Measurements from ENCODE around the gene MTMR10.

Gene MTMR10

DNA sequence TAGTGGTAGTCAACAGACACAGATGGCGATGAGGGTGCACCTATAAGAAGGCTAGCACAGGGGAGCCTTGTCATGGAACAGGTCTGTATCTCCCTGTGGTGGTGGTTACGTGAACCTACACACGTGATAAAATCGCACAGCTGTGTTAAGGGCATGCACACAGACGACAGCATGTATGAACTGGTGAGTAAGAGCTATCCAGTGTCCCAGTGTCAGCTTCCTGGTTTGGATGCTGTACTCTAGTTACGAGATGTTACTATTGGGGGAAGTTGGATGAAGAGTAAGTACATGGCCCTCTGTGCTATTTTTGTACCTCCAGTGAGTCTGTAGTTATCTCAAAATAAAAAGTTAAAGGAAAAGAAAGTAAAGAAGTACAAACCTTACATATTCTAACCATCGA lies 38.2 kb downstream of the MTMR10 start:
- TF ChIP-seq POLR2AphosphoS5 (IDR thresholded peaks at IDR 0.05; ENCODE audit: low read depth) (no peak), GABPA (IDR thresholded peaks at IDR 0.05; ENCODE audit: low read depth) (no peak), SPI1 (IDR thresholded peaks at IDR 0.05; ENCODE audit: borderline replicate concordance, low read depth) (no peak)
- TF ChIP-seq, protein P1, sequence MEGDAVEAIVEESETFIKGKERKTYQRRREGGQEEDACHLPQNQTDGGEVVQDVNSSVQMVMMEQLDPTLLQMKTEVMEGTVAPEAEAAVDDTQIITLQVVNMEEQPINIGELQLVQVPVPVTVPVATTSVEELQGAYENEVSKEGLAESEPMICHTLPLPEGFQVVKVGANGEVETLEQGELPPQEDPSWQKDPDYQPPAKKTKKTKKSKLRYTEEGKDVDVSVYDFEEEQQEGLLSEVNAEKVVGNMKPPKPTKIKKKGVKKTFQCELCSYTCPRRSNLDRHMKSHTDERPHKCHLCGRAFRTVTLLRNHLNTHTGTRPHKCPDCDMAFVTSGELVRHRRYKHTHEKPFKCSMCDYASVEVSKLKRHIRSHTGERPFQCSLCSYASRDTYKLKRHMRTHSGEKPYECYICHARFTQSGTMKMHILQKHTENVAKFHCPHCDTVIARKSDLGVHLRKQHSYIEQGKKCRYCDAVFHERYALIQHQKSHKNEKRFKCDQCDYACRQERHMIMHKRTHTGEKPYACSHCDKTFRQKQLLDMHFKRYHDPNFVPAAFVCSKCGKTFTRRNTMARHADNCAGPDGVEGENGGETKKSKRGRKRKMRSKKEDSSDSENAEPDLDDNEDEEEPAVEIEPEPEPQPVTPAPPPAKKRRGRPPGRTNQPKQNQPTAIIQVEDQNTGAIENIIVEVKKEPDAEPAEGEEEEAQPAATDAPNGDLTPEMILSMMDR (IDR thresholded peaks at IDR 0.05; ENCODE audit: insufficient read depth, low read length), result no peak
- TF ChIP-seq, protein P2, sequence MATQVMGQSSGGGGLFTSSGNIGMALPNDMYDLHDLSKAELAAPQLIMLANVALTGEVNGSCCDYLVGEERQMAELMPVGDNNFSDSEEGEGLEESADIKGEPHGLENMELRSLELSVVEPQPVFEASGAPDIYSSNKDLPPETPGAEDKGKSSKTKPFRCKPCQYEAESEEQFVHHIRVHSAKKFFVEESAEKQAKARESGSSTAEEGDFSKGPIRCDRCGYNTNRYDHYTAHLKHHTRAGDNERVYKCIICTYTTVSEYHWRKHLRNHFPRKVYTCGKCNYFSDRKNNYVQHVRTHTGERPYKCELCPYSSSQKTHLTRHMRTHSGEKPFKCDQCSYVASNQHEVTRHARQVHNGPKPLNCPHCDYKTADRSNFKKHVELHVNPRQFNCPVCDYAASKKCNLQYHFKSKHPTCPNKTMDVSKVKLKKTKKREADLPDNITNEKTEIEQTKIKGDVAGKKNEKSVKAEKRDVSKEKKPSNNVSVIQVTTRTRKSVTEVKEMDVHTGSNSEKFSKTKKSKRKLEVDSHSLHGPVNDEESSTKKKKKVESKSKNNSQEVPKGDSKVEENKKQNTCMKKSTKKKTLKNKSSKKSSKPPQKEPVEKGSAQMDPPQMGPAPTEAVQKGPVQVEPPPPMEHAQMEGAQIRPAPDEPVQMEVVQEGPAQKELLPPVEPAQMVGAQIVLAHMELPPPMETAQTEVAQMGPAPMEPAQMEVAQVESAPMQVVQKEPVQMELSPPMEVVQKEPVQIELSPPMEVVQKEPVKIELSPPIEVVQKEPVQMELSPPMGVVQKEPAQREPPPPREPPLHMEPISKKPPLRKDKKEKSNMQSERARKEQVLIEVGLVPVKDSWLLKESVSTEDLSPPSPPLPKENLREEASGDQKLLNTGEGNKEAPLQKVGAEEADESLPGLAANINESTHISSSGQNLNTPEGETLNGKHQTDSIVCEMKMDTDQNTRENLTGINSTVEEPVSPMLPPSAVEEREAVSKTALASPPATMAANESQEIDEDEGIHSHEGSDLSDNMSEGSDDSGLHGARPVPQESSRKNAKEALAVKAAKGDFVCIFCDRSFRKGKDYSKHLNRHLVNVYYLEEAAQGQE (IDR thresholded peaks at IDR 0.05; ENCODE audit: insufficient replicate concordance, low read depth), result no peak
- H3K27me3 ChIP-seq (ENCODE audit: insufficient read depth, poor library complexity, severe bottlenecking), result no peaks in the 10 kb centered on the region
- no peak overlapping the region for H3K27ac ChIP-seq (replicated peaks)
- no peak for DNase-seq (ENCODE audit: low read depth in 1 of 2, low spot score in 1 of 2)
- H3K4me3 ChIP-seq (replicated peaks; ENCODE audit: insufficient read depth, low read length), result no peak overlapping the region

DNA sequence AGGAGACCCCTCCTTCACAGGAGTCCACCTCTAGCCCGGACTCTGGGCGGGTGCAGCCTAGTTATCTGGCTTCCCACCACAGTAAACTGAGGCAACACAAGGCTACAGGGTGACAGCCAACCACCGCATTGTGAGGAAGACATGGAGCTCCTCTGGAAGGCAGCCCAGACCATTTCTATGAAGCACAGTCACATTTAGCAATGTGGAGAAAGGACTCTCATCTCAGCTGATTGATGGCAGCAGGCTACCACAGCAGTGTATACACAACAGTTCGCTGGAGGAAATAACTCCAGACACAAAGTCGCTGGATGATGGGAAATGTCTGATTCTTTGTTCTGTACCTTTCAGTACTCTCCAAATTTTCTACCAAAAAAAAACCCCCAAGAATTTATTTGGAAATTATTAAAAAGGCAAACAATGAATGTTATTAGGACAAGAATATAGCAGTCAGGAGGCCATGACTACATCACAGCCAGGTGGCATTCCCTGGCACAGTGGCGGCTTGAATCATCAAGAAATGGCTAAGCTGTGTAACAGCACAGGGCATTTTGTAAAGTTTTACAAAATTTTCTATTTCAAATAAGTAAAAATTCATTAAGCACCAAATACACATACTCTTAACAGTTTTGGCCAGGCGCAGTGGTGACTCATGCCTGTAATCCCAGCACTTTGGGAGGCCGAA lies 47.6 kb downstream of the MTMR10 start:
- H3K27me3 ChIP-seq (ENCODE audit: insufficient read depth, poor library complexity, severe bottlenecking), result no peaks in the 10 kb centered on the region
- no peak overlapping the region for H3K27ac ChIP-seq (replicated peaks)
- DNase-seq (ENCODE audit: low read depth in 1 of 2, low spot score in 1 of 2), result no peak
- no peak overlapping the region for H3K4me3 ChIP-seq (replicated peaks; ENCODE audit: insufficient read depth, low read length)
- TF ChIP-seq POLR2AphosphoS5 (IDR thresholded peaks at IDR 0.05; ENCODE audit: low read depth) (no peak), SPI1 (IDR thresholded peaks at IDR 0.05; ENCODE audit: borderline replicate concordance, low read depth) (no peak), GABPA (IDR thresholded peaks at IDR 0.05; ENCODE audit: low read depth) (no peak)
- TF ChIP-seq, protein P2 (IDR thresholded peaks at IDR 0.05; ENCODE audit: insufficient replicate concordance, low read depth), result no peak
- TF ChIP-seq, protein P1 (IDR thresholded peaks at IDR 0.05; ENCODE audit: insufficient read depth, low read length), result no peak

DNA sequence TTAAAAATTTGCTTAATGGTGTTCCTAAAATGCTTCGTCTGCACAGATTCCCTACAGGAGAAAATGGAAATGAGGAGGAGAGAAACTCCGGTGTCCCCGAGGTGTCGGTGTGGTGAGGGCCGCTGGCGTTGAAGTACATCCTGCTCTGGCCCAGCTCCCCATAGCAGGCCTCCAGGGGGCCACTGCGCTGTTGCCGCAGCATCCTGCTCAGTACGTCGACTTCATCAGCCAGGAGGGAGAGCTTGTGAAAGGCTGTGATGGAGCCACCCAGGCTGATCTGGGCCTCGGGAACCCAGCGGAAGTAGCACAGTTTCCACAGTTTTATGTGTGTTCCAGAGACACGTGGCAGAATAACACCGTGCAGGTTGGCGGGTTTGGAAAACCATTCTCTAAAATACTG lies 49.9 kb downstream of the MTMR10 start:
- no peaks in the 10 kb centered on the region for H3K27me3 ChIP-seq (ENCODE audit: insufficient read depth, poor library complexity, severe bottlenecking)
- H3K27ac ChIP-seq (replicated peaks), result no peak overlapping the region
- TF ChIP-seq, protein P2 (IDR thresholded peaks at IDR 0.05; ENCODE audit: insufficient replicate concordance, low read depth), result no peak
- TF ChIP-seq, protein P1 (IDR thresholded peaks at IDR 0.05; ENCODE audit: insufficient read depth, low read length), result no peak
- TF ChIP-seq SPI1 (IDR thresholded peaks at IDR 0.05; ENCODE audit: borderline replicate concordance, low read depth), result no peak
- TF ChIP-seq POLR2AphosphoS5 (IDR thresholded peaks at IDR 0.05; ENCODE audit: low read depth), result 0 out of 2 replicates have a peak, but pooled peaks have one; percentile 15
- no peak for TF ChIP-seq GABPA (IDR thresholded peaks at IDR 0.05; ENCODE audit: low read depth)
- DNase-seq (ENCODE audit: low read depth in 1 of 2, low spot score in 1 of 2), result no peak
- no peak overlapping the region for H3K4me3 ChIP-seq (replicated peaks; ENCODE audit: insufficient read depth, low read length)

Measured in HL-60 (cell line).